ENCODE results near the gene UNC5B. TPM values are rescaled to one million over a fixed set of nuclear protein-coding genes. Genes with fewer than 3 reads are reported as not detected.

The UNC5B gene
- total RNA-seq, 2 experiments from 2014 or later: 0.05 TPM; not detected in 1

GRCh38 chr10:71332466-71332865 lies 120.1 kb downstream of the UNC5B start:
- Mint-ChIP-seq H3K4me1 (ENCODE audit: low read depth) (peaks cover 4% of the 10 kb centered on the region), H3K27me3 (ENCODE audit: low read depth) (no peaks in the 10 kb centered on the region), H3K4me3 (no peak overlapping the region), H3K9me3 (ENCODE audit: insufficient read depth) (no peaks in the 10 kb centered on the region), H3K36me3 (ENCODE audit: low read depth) (no peaks in the 10 kb centered on the region), H3K27ac (no peak overlapping the region)
- POLR2A ChIA-PET: no interaction called here
- ATAC-seq: no peak
- DNase-seq: no peak
- CTCF ChIA-PET: no interaction called here

- DNase-seq (no peak), ATAC-seq (no peak)
These were observed 120.9 kb downstream of the UNC5B start for GRCh38 chr10:71333129-71333887.

GRCh38 chr10:71334221-71334791 lies 121.9 kb downstream of the UNC5B start:
- ATAC-seq (no peak), DNase-seq (no peak)
- H3K27ac Mint-ChIP-seq: no peak overlapping the region
- peaks cover 4% of the 10 kb centered on the region for H3K4me1 Mint-ChIP-seq (ENCODE audit: low read depth)
- H3K36me3 Mint-ChIP-seq (ENCODE audit: low read depth): no peaks in the 10 kb centered on the region
- CTCF ChIA-PET: interaction anchor here (0.6 to 1.5 kb wide), 2 partner anchors 64 to 235 kb away, joined by 3 read pairs; no protein-coding TSS in a partner anchor
- no peak overlapping the region for H3K4me3 Mint-ChIP-seq
- POLR2A ChIA-PET: no interaction called here
- no peaks in the 10 kb centered on the region for H3K9me3 Mint-ChIP-seq (ENCODE audit: insufficient read depth)
- no peaks in the 10 kb centered on the region for H3K27me3 Mint-ChIP-seq (ENCODE audit: low read depth)

More at GRCh38 chr10:71333129-71333887, 120.9 kb downstream of the UNC5B start:
- H3K9me3 Mint-ChIP-seq (ENCODE audit: insufficient read depth): no peaks in the 10 kb centered on the region
- ChIA-PET CTCF (no interaction called here), POLR2A (no interaction called here)
- peaks cover 4% of the 10 kb centered on the region for H3K4me1 Mint-ChIP-seq (ENCODE audit: low read depth)
- no peaks in the 10 kb centered on the region for H3K36me3 Mint-ChIP-seq (ENCODE audit: low read depth)
- H3K4me3 Mint-ChIP-seq: no peak overlapping the region
- no peaks in the 10 kb centered on the region for H3K27me3 Mint-ChIP-seq (ENCODE audit: low read depth)
- no peak overlapping the region for H3K27ac Mint-ChIP-seq

- Mint-ChIP-seq H3K4me1 (ENCODE audit: low read depth) (peaks cover 4% of the 10 kb centered on the region), H3K9me3 (ENCODE audit: insufficient read depth) (no peaks in the 10 kb centered on the region), H3K27ac (no peak overlapping the region), H3K36me3 (ENCODE audit: low read depth) (no peaks in the 10 kb centered on the region), H3K4me3 (no peak overlapping the region), H3K27me3 (ENCODE audit: low read depth) (no peaks in the 10 kb centered on the region)
- CTCF ChIA-PET: interaction anchor here (1.5 kb wide), 1 partner anchor 65 kb away, joined by 3 read pairs; no protein-coding TSS in a partner anchor
- DNase-seq (no peak), ATAC-seq (no peak)
- POLR2A ChIA-PET: no interaction called here
These were observed 122.9 kb downstream of the UNC5B start for GRCh38 chr10:71335173-71335708.

GRCh38 chr10:71336632-71337031 lies 124.3 kb downstream of the UNC5B start:
- Mint-ChIP-seq H3K36me3 (ENCODE audit: low read depth) (no peaks in the 10 kb centered on the region), H3K4me3 (no peak overlapping the region), H3K9me3 (ENCODE audit: insufficient read depth) (no peaks in the 10 kb centered on the region), H3K4me1 (ENCODE audit: low read depth) (peaks cover 4% of the 10 kb centered on the region), H3K27ac (no peak overlapping the region), H3K27me3 (ENCODE audit: low read depth) (no peaks in the 10 kb centered on the region)
- CTCF ChIA-PET: no interaction called here
- POLR2A ChIA-PET: no interaction called here
- DNase-seq (no peak), ATAC-seq (no peak)

- POLR2A ChIA-PET: no interaction called here
- no peaks in the 10 kb centered on the region for H3K36me3 Mint-ChIP-seq (ENCODE audit: low read depth)
- DNase-seq (no peak), ATAC-seq (no peak)
- CTCF ChIA-PET: no interaction called here
- no peaks in the 10 kb centered on the region for H3K9me3 Mint-ChIP-seq (ENCODE audit: insufficient read depth)
- no peaks in the 10 kb centered on the region for H3K27me3 Mint-ChIP-seq (ENCODE audit: low read depth)
- no peak overlapping the region for H3K27ac Mint-ChIP-seq
- H3K4me1 Mint-ChIP-seq (ENCODE audit: low read depth): peaks cover 4% of the 10 kb centered on the region
- H3K4me3 Mint-ChIP-seq: no peak overlapping the region
These were observed 124.9 kb downstream of the UNC5B start for GRCh38 chr10:71337219-71337701.

- CTCF ChIA-PET: interaction anchor here (1.6 kb wide), 1 partner anchor 369 kb away, joined by 5 read pairs; no protein-coding TSS in a partner anchor
- H3K36me3 Mint-ChIP-seq (ENCODE audit: low read depth): no peaks in the 10 kb centered on the region
- ATAC-seq: no peak
- POLR2A ChIA-PET: no interaction called here
- no peaks in the 10 kb centered on the region for H3K9me3 Mint-ChIP-seq (ENCODE audit: insufficient read depth)
- no peak for DNase-seq
- H3K4me1 Mint-ChIP-seq (ENCODE audit: low read depth): no peaks in the 10 kb centered on the region
- no peak overlapping the region for H3K4me3 Mint-ChIP-seq
- H3K27me3 Mint-ChIP-seq (ENCODE audit: low read depth): no peaks in the 10 kb centered on the region
- no peak overlapping the region for H3K27ac Mint-ChIP-seq
These were observed 126.5 kb downstream of the UNC5B start for GRCh38 chr10:71338728-71339495.

GRCh38 chr10:71339796-71340589 lies 127.6 kb downstream of the UNC5B start:
- ChIA-PET CTCF (interaction anchor here (1.2 to 1.6 kb wide), 2 partner anchors 34 to 368 kb away, joined by 3 to 5 read pairs; no protein-coding TSS in a partner anchor), POLR2A (no interaction called here)
- ATAC-seq: no peak

GRCh38 chr10:71342573-71343391 lies 130.4 kb downstream of the UNC5B start:
- DNase-seq (no peak), ATAC-seq (no peak)
- ChIA-PET POLR2A (no interaction called here), CTCF (no interaction called here)
- H3K27me3 Mint-ChIP-seq (ENCODE audit: low read depth): no peaks in the 10 kb centered on the region
- no peak overlapping the region for H3K27ac Mint-ChIP-seq
- H3K4me1 Mint-ChIP-seq (ENCODE audit: low read depth): no peaks in the 10 kb centered on the region
- H3K36me3 Mint-ChIP-seq (ENCODE audit: low read depth): no peaks in the 10 kb centered on the region
- no peaks in the 10 kb centered on the region for H3K9me3 Mint-ChIP-seq (ENCODE audit: insufficient read depth)
- H3K4me3 Mint-ChIP-seq: no peak overlapping the region

More at GRCh38 chr10:71339796-71340589, 127.6 kb downstream of the UNC5B start:
- no peaks in the 10 kb centered on the region for H3K9me3 Mint-ChIP-seq (ENCODE audit: insufficient read depth)
- H3K27me3 Mint-ChIP-seq (ENCODE audit: low read depth): no peaks in the 10 kb centered on the region
- H3K36me3 Mint-ChIP-seq (ENCODE audit: low read depth): no peaks in the 10 kb centered on the region
- no peak overlapping the region for H3K27ac Mint-ChIP-seq
- H3K4me1 Mint-ChIP-seq (ENCODE audit: low read depth): no peaks in the 10 kb centered on the region
- no peak overlapping the region for H3K4me3 Mint-ChIP-seq
- no peak for DNase-seq

- no peaks in the 10 kb centered on the region for H3K36me3 Mint-ChIP-seq (ENCODE audit: low read depth)
- ChIA-PET CTCF (interaction anchor here (0.8 kb wide), 1 partner anchor 34 kb away, joined by 3 read pairs; no protein-coding TSS in a partner anchor), POLR2A (interaction anchor here (1.6 kb wide), 1 partner anchor 21 kb away, joined by 3 read pairs; no protein-coding TSS in a partner anchor)
- ATAC-seq (no peak), DNase-seq (no peak)
- no peak overlapping the region for H3K27ac Mint-ChIP-seq
- no peaks in the 10 kb centered on the region for H3K9me3 Mint-ChIP-seq (ENCODE audit: insufficient read depth)
- H3K27me3 Mint-ChIP-seq (ENCODE audit: low read depth): no peaks in the 10 kb centered on the region
- no peak overlapping the region for H3K4me3 Mint-ChIP-seq
- H3K4me1 Mint-ChIP-seq (ENCODE audit: low read depth): no peaks in the 10 kb centered on the region
These were observed 131.0 kb downstream of the UNC5B start for GRCh38 chr10:71343392-71343773.

Data from activated CD8-positive, alpha-beta T cell treated with anti-CD3 and anti-CD28 coated beads, Interleukin-2, amount 10 ng/mL, durations not matched to agents 7 days and 5 days (primary cell).